PC-9 (cell line): ENCODE results near the gene FGF9.

Source experiments
- EZH2 ChIP-seq: fragments of 200-600 bp; sonication (generic); IDR thresholded peaks from 2 replicates; pipeline ENCODE4 v1.8.0; 2017; ENCODE audit warnings: antibody characterized with exemption, low read depth
- TF ChIP-seq, protein P1 (sequence below): fragments of 200-600 bp; sonication (generic); conservative IDR thresholded peaks from 2 replicates; pipeline ENCODE4 v1.6.1; 2017; ENCODE audit warnings: mixed run types, antibody characterized with exemption, mild to moderate bottlenecking, moderate library complexity

DNA sequence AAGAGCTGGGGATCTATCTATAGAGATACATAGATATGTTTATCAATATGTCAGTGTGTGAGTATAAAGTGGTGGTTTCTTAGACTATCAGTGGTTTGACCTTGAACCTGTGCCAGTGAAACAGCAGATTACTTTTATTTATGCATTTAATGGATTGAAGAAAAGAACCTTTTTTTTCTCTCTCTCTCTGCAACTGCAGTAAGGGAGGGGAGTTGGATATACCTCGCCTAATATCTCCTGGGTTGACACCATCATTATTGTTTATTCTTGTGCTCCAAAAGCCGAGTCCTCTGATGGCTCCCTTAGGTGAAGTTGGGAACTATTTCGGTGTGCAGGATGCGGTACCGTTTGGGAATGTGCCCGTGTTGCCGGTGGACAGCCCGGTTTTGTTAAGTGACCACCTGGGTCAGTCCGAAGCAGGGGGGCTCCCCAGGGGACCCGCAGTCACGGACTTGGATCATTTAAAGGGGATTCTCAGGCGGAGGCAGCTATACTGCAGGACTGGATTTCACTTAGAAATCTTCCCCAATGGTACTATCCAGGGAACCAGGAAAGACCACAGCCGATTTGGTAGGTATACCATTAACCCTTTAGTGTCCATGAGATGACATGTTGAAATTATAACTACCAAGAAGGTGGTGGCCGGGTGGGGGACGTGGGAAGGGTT is 880 bp downstream of the FGF9 start:
- TF ChIP-seq, protein P1, sequence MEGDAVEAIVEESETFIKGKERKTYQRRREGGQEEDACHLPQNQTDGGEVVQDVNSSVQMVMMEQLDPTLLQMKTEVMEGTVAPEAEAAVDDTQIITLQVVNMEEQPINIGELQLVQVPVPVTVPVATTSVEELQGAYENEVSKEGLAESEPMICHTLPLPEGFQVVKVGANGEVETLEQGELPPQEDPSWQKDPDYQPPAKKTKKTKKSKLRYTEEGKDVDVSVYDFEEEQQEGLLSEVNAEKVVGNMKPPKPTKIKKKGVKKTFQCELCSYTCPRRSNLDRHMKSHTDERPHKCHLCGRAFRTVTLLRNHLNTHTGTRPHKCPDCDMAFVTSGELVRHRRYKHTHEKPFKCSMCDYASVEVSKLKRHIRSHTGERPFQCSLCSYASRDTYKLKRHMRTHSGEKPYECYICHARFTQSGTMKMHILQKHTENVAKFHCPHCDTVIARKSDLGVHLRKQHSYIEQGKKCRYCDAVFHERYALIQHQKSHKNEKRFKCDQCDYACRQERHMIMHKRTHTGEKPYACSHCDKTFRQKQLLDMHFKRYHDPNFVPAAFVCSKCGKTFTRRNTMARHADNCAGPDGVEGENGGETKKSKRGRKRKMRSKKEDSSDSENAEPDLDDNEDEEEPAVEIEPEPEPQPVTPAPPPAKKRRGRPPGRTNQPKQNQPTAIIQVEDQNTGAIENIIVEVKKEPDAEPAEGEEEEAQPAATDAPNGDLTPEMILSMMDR = no peak
- TF ChIP-seq EZH2 = no peak
